HepG2 (cell line): ENCODE results near the gene IGFALS. TPM values are rescaled to one million over a fixed set of nuclear protein-coding genes. Genes with fewer than 3 reads are reported as not detected.

ENCODE experiments used
- BCL6 ChIP-seq: IDR thresholded peaks from 2 replicates; pipeline ENCODE4 v1.6.1; 2016; ENCODE audit warnings: missing genetic modification reagents, missing compliant biosample characterization
- DR1 ChIP-seq: sonication (generic); formaldehyde crosslinking; IDR thresholded peaks from 2 replicates; pipeline ENCODE4 v1.8.0; 2021; ENCODE audit warnings: mild to moderate bottlenecking, missing genetic modification reagents, inconsistent platforms
- MIER3 ChIP-seq: IDR thresholded peaks from 2 replicates; pipeline ENCODE4 v1.6.1; 2016; ENCODE audit warnings: missing compliant biosample characterization, borderline replicate concordance
- RBAK ChIP-seq: sonication (generic); formaldehyde crosslinking; IDR thresholded peaks from 2 replicates; pipeline ENCODE4 v1.5.1; 2020; ENCODE audit warnings: mild to moderate bottlenecking, missing genetic modification reagents
- ZNF234 ChIP-seq: sonication (generic); formaldehyde crosslinking; conservative IDR thresholded peaks from 2 replicates; pipeline ENCODE4 v1.5.1; 2020; ENCODE audit warnings: mild to moderate bottlenecking, missing genetic modification reagents
- ZNF292 ChIP-seq: sonication (generic); formaldehyde crosslinking; IDR thresholded peaks from 2 replicates; pipeline ENCODE4 v1.8.1; 2022; ENCODE audit warnings: mild to moderate bottlenecking, low read depth, missing genetic modification reagents, borderline replicate concordance
- ZNF747 ChIP-seq: sonication (generic); formaldehyde crosslinking; IDR thresholded peaks from 2 replicates; pipeline ENCODE4 v1.8.1; 2023; ENCODE audit warnings: missing genetic modification reagents, mild to moderate bottlenecking, borderline replicate concordance
- ZNF878 ChIP-seq: sonication (generic); formaldehyde crosslinking; IDR thresholded peaks from 2 replicates; pipeline ENCODE4 v1.8.1; 2023; ENCODE audit warnings: mild to moderate bottlenecking, missing genetic modification reagents, moderate library complexity
- ZSCAN30 ChIP-seq: sonication (generic); formaldehyde crosslinking; IDR thresholded peaks from 2 replicates; pipeline ENCODE4 v1.5.0; 2020; ENCODE audit warnings: mild to moderate bottlenecking, missing genetic modification reagents
- polyA plus RNA-seq, 8 experiments: library from polyadenylated mRNA; depleted of rRNA in 3 of 8; stranded (reverse) in 7 of 8; unstranded in 1 of 8; fragments of >200 nt; fragmentation: Illumina TruSeq in 4 of 8; extraction: Trizol in 4 of 8; gene quantifications; 2 replicates each; pipeline versions ENCODE4 v1.2.1 to v1.2.3, GENCODE V29; 2011 to 2016; ENCODE audit warnings: low read depth in 4 of 8, missing spikeins in 1 of 8, mixed read lengths in 1 of 8; ENCODE audit not compliant: insufficient read depth in 1 of 8
- total RNA-seq, 5 experiments: library from RNA; depleted of rRNA; stranded (reverse); fragments of >200 nt; fragmentation: Illumina TruSeq; extraction: Trizol; gene quantifications; 2 replicates each; pipeline ENCODE4 v1.2.3, GENCODE V29; 2016; ENCODE audit warnings: low read depth in 1 of 5
- TF ChIP-seq, protein P1 (sequence below): sonication (generic); formaldehyde crosslinking; IDR thresholded peaks from 2 replicates; pipeline ENCODE4 v1.4.0; 2020; ENCODE audit warnings: mild to moderate bottlenecking, missing genetic modification reagents
- TF ChIP-seq, protein P2 (sequence below): sonication (generic); formaldehyde crosslinking; IDR thresholded peaks from 2 replicates; pipeline ENCODE4 v1.5.1; 2020; ENCODE audit warnings: mild to moderate bottlenecking, missing genetic modification reagents, moderate library complexity
- TF ChIP-seq, protein P3 (sequence below): sonication (generic); formaldehyde crosslinking; IDR thresholded peaks from 2 replicates; pipeline ENCODE4 v1.4.0; 2020; ENCODE audit warnings: mild to moderate bottlenecking, missing genetic modification reagents
- TF ChIP-seq, protein P4 (sequence below), 2 experiments: IDR thresholded peaks; 2 replicates each; pipeline ENCODE4 v1.6.1; 2011 to 2012; ENCODE audit warnings: low read length in 2 of 2, borderline replicate concordance in 1 of 2, low read depth in 1 of 2, mild to moderate bottlenecking in 1 of 2, moderate library complexity in 1 of 2

The IGFALS gene
- total and polyA plus RNA-seq, 2 of the 13 experiments (the other 11 are each of a cell fraction or from before 2014, with no cell fraction given) = 0.34 to 2.4 TPM

DNA sequence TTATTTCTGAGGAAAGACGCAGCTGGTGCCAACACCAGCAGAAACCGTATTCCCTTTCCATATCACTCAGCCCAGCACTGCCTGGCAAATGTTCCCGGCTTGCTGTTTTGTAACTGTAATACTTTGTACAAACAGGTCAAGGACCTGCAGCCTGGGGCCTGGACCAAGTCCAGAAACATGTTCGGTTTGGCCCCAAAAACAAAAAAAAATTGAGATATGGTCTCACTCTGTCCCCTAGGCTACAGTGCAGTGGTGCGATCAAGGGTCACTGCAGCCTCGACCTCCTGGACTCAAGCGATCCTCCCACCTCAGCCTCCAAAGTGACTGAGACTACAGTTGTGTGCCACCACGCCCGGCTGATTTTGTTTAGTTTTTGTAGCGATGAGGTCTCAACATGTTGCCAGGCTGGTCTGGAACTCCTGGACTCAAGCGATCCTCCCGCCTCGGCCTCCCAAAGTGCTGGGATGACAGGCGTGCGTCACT is 31.9 kb upstream of the IGFALS start (continued):
- TF ChIP-seq ZNF878 = no peak
- TF ChIP-seq BCL6 (CRISPR knock-in tag) = peak; percentile 46; the same call in 1 of the 2 replicates
- no peak for TF ChIP-seq DR1 (CRISPR knock-in tag)
- peak; percentile 76 for TF ChIP-seq ZNF292
- TF ChIP-seq, protein P1, sequence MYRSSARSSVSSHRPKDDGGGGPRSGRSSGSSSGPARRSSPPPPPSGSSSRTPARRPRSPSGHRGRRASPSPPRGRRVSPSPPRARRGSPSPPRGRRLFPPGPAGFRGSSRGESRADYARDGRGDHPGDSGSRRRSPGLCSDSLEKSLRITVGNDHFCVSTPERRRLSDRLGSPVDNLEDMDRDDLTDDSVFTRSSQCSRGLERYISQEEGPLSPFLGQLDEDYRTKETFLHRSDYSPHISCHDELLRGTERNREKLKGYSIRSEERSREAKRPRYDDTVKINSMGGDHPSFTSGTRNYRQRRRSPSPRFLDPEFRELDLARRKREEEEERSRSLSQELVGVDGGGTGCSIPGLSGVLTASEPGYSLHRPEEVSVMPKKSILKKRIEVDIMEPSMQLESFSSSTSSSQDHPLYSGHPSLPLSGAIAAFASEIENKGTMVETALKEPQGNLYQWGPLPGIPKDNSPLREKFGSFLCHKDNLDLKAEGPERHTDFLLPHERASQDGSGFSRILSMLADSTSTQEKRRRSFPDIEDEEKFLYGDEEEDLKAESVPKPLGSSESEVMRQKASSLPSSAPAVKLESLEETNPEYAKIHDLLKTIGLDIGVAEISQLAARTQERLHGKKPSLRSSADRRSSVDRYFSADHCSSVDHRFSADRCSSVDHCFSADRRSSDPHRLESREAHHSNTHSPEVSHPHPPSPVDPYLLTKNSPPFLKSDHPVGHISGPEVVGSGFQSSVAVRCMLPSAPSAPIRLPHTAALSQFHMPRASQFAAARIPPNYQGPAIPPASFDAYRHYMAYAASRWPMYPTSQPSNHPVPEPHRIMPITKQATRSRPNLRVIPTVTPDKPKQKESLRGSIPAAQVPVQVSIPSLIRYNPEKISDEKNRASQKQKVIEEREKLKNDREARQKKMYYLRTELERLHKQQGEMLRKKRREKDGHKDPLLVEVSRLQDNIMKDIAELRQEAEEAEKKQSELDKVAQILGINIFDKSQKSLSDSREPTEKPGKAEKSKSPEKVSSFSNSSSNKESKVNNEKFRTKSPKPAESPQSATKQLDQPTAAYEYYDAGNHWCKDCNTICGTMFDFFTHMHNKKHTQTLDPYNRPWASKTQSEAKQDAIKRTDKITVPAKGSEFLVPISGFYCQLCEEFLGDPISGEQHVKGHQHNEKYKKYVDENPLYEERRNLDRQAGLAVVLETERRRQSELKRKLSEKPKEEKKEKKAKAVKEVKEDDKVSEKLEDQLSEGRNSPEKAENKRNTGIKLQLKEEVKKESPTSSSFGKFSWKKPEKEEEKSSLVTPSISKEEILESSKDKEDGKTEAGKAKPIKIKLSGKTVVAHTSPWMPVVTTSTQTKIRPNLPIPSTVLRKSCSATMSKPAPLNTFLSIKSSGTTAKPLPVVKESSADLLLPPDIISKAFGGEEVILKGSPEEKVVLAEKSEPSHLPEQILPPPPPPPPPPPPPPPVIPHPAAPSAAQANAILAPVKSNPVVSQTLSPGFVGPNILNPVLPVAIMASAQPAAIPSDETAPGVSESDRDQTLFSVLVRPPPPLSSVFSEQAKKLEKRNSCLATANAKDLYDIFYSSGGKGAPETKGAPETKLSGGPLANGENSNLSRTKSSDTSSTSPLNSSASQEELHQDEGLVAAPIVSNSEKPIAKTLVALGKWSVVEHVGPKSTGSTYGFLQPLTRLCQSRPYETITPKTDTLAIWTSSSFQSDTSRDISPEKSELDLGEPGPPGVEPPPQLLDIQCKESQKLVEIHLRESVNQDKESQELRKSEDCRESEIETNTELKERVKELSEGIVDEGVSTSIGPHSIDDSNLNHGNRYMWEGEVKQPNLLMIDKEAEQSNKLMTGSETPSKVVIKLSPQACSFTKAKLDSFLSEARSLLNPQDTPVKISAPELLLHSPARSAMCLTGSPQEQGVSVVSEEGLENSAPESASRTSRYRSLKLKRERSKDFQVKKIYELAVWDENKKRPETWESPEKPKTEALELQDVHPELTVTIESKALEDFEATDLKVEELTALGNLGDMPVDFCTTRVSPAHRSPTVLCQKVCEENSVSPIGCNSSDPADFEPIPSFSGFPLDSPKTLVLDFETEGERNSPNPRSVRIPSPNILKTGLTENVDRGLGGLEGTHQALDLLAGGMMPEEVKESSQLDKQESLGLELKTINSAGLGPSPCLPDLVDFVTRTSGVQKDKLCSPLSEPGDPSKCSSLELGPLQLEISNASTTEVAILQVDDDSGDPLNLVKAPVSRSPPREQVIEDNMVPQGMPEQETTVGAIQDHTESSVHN = no peak
- no peak for TF ChIP-seq ZNF234 (CRISPR knock-in tag)
- TF ChIP-seq, protein P2, sequence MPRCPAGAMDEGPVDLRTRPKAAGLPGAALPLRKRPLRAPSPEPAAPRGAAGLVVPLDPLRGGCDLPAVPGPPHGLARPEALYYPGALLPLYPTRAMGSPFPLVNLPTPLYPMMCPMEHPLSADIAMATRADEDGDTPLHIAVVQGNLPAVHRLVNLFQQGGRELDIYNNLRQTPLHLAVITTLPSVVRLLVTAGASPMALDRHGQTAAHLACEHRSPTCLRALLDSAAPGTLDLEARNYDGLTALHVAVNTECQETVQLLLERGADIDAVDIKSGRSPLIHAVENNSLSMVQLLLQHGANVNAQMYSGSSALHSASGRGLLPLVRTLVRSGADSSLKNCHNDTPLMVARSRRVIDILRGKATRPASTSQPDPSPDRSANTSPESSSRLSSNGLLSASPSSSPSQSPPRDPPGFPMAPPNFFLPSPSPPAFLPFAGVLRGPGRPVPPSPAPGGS (CRISPR knock-in tag) = no peak
- no peak for TF ChIP-seq RBAK (CRISPR knock-in tag)
- TF ChIP-seq ZNF747 (CRISPR knock-in tag) = no peak
- no peak for TF ChIP-seq ZSCAN30
- TF ChIP-seq, protein P3, sequence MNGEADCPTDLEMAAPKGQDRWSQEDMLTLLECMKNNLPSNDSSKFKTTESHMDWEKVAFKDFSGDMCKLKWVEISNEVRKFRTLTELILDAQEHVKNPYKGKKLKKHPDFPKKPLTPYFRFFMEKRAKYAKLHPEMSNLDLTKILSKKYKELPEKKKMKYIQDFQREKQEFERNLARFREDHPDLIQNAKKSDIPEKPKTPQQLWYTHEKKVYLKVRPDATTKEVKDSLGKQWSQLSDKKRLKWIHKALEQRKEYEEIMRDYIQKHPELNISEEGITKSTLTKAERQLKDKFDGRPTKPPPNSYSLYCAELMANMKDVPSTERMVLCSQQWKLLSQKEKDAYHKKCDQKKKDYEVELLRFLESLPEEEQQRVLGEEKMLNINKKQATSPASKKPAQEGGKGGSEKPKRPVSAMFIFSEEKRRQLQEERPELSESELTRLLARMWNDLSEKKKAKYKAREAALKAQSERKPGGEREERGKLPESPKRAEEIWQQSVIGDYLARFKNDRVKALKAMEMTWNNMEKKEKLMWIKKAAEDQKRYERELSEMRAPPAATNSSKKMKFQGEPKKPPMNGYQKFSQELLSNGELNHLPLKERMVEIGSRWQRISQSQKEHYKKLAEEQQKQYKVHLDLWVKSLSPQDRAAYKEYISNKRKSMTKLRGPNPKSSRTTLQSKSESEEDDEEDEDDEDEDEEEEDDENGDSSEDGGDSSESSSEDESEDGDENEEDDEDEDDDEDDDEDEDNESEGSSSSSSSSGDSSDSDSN (CRISPR knock-in tag) = no peak; the same call in 1 of the 2 replicates
- no peak for TF ChIP-seq MIER3 (CRISPR knock-in tag)
- TF ChIP-seq, protein P4, sequence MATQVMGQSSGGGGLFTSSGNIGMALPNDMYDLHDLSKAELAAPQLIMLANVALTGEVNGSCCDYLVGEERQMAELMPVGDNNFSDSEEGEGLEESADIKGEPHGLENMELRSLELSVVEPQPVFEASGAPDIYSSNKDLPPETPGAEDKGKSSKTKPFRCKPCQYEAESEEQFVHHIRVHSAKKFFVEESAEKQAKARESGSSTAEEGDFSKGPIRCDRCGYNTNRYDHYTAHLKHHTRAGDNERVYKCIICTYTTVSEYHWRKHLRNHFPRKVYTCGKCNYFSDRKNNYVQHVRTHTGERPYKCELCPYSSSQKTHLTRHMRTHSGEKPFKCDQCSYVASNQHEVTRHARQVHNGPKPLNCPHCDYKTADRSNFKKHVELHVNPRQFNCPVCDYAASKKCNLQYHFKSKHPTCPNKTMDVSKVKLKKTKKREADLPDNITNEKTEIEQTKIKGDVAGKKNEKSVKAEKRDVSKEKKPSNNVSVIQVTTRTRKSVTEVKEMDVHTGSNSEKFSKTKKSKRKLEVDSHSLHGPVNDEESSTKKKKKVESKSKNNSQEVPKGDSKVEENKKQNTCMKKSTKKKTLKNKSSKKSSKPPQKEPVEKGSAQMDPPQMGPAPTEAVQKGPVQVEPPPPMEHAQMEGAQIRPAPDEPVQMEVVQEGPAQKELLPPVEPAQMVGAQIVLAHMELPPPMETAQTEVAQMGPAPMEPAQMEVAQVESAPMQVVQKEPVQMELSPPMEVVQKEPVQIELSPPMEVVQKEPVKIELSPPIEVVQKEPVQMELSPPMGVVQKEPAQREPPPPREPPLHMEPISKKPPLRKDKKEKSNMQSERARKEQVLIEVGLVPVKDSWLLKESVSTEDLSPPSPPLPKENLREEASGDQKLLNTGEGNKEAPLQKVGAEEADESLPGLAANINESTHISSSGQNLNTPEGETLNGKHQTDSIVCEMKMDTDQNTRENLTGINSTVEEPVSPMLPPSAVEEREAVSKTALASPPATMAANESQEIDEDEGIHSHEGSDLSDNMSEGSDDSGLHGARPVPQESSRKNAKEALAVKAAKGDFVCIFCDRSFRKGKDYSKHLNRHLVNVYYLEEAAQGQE (IDR thresholded peaks at IDR 0.05; ENCODE audit: borderline replicate concordance in 1 of 2, low read depth in 1 of 2, low read length in 2 of 2) = no peak
